GM23338 (cell line): Measurements from ENCODE around the gene NHS. TPM values are rescaled to one million over a fixed set of nuclear protein-coding genes. Genes with fewer than 3 reads are reported as not detected.

ENCODE experiments used
- ATAC-seq: fragments of 200-7000 bp; cut with Tn5 transposase; 3 replicates; pipeline ENCODE4 v1.9.1; 2020
- DNase-seq: peaks from one replicate; pipeline ENCODE4 v3.0.0-alpha.2; 2015; ENCODE audit warnings: low spot score
- H2AFZ ChIP-seq: fragments of 200-600 bp; sonication (generic); 2 replicates; pipeline ENCODE4 v1.8.0; 2016; ENCODE audit warnings: antibody characterized with exemption, mild to moderate bottlenecking, moderate library complexity
- H3F3A ChIP-seq: fragments of 200-600 bp; sonication (generic); replicated peaks from 2 replicates; pipeline ENCODE4 v1.8.0; 2017; ENCODE audit warnings: antibody characterized with exemption, mixed run types, low read depth
- H3K27ac ChIP-seq: fragments of 200-600 bp; sonication (generic); 2 replicates; pipeline ENCODE4 v1.6.1; 2016; ENCODE audit warnings: low read depth
- H3K27me3 ChIP-seq: fragments of 200-600 bp; sonication (generic); 2 replicates; pipeline ENCODE4 v1.8.0; 2016; ENCODE audit warnings: mild to moderate bottlenecking, mixed run types, moderate library complexity; ENCODE audit not compliant: insufficient read depth
- H3K36me3 ChIP-seq: fragments of 200-600 bp; sonication (generic); 2 replicates; pipeline ENCODE4 v1.8.0; 2016; ENCODE audit warnings: mild to moderate bottlenecking; ENCODE audit not compliant: insufficient read depth
- H3K4me1 ChIP-seq: fragments of 200-600 bp; sonication (generic); 2 replicates; pipeline ENCODE4 v1.8.0; 2016; ENCODE audit warnings: mild to moderate bottlenecking, moderate library complexity; ENCODE audit not compliant: insufficient read depth
- H3K4me2 ChIP-seq: fragments of 200-600 bp; sonication (generic); 2 replicates; pipeline ENCODE4 v1.7.1; 2017; ENCODE audit warnings: mixed run types
- H3K4me3 ChIP-seq: fragments of 200-600 bp; sonication (generic); 2 replicates; pipeline ENCODE4 v1.6.1; 2016; ENCODE audit warnings: mixed run types
- H3K79me2 ChIP-seq: fragments of 200-600 bp; sonication (generic); replicated peaks from 2 replicates; pipeline ENCODE4 v1.8.0; 2017; ENCODE audit warnings: mild to moderate bottlenecking; ENCODE audit not compliant: insufficient read depth
- H3K9me2 ChIP-seq: fragments of 200-600 bp; sonication (generic); 2 replicates; pipeline ENCODE4 v1.8.0; 2017; ENCODE audit not compliant: insufficient read depth
- H4K20me1 ChIP-seq: fragments of 200-600 bp; sonication (generic); replicated peaks from 2 replicates; pipeline ENCODE4 v1.8.0; 2017; ENCODE audit warnings: mild to moderate bottlenecking; ENCODE audit not compliant: insufficient read depth
- H3K27ac Mint-ChIP-seq: 2 replicates; pipeline ENCODE4 v1.8.0; 2020; ENCODE audit warnings: inconsistent platforms, mild to moderate bottlenecking, moderate library complexity, mixed read lengths
- H3K27me3 Mint-ChIP-seq: 3 replicates; pipeline ENCODE4 v1.8.0; 2022; ENCODE audit warnings: low read depth, mild to moderate bottlenecking, moderate library complexity, mixed read lengths, inconsistent platforms; ENCODE audit not compliant: insufficient read depth, poor library complexity
- H3K36me3 Mint-ChIP-seq: 3 replicates; pipeline ENCODE4 v1.8.0; 2021; ENCODE audit warnings: low read depth, mild to moderate bottlenecking, inconsistent platforms, moderate library complexity, mixed read lengths
- H3K4me1 Mint-ChIP-seq: 3 replicates; pipeline ENCODE4 v1.8.0; 2020; ENCODE audit warnings: mild to moderate bottlenecking, inconsistent platforms, mixed read lengths
- H3K4me3 Mint-ChIP-seq: 3 replicates; pipeline ENCODE4 v1.8.0; 2021; ENCODE audit warnings: moderate library complexity, mild to moderate bottlenecking, inconsistent platforms, mixed read lengths
- H3K9me3 Mint-ChIP-seq: 3 replicates; pipeline ENCODE4 v1.8.0; 2020; ENCODE audit warnings: moderate library complexity, mild to moderate bottlenecking, inconsistent platforms, mixed read lengths
- CTCF ChIP-seq, 2 experiments: fragments of 200-600 bp in 1 of 2; sonication (generic) in 1 of 2; conservative IDR thresholded peaks; 2 replicates each; pipeline versions ENCODE4 v1.5.1 to v1.6.1; 2016 to 2017; ENCODE audit warnings: antibody characterized with exemption in 2 of 2, low read depth in 2 of 2, mild to moderate bottlenecking in 2 of 2, moderate library complexity in 1 of 2
- ETS1 ChIP-seq: IDR thresholded peaks from 2 replicates; pipeline ENCODE4 v1.6.1; 2016; ENCODE audit warnings: antibody characterized with exemption
- EZH2 ChIP-seq: fragments of 200-600 bp; sonication (generic); IDR thresholded peaks from one replicate; pipeline ENCODE4 v1.8.0; 2017; ENCODE audit warnings: antibody characterized with exemption, mild to moderate bottlenecking, low read depth; ENCODE audit not compliant: unreplicated experiment
- POLR2AphosphoS5 ChIP-seq: IDR thresholded peaks from 2 replicates; pipeline ENCODE4 v1.6.1; 2016; ENCODE audit warnings: antibody characterized with exemption, low read depth
- REST ChIP-seq: IDR thresholded peaks from one replicate; pipeline ENCODE4 v1.6.1; 2018; ENCODE audit warnings: antibody characterized with exemption; ENCODE audit not compliant: unreplicated experiment
- STAT1 ChIP-seq: IDR thresholded peaks from one replicate; pipeline ENCODE4 v1.6.1; 2016; ENCODE audit warnings: antibody characterized with exemption; ENCODE audit not compliant: unreplicated experiment
- ZNF114 ChIP-seq: fragments of 250-450 bp; sonication (Bioruptor Pico); IDR thresholded peaks from 2 replicates; pipeline ENCODE4 v1.5.0; 2020; ENCODE audit warnings: mild to moderate bottlenecking, moderate library complexity
- ZNF331 ChIP-seq: fragments of 250-450 bp; sonication (Bioruptor Pico); IDR thresholded peaks from 2 replicates; pipeline ENCODE4 v1.5.0; 2020; ENCODE audit warnings: low read depth, mild to moderate bottlenecking, moderate library complexity
- polyA plus RNA-seq: library from polyadenylated mRNA; unstranded; fragments of >200 nt; fragmentation: Nextera tagmentation; extraction: Ambion mirVana; gene quantifications from 2 replicates; pipeline ENCODE4 v1.2.1, GENCODE V29; 2016
- total RNA-seq: library from RNA; depleted of rRNA; stranded (reverse); fragments of >200 nt; shearing (Covaris generic); gene quantifications from 2 replicates; pipeline ENCODE4 v1.2.3, GENCODE V29; 2014

The NHS gene
- total and polyA plus RNA-seq, 2 experiments from 2014 or later = 1.8 to 8.2 TPM

- H3K9me3 Mint-ChIP-seq = no peaks in the 10 kb centered on the region
- H3K4me2 ChIP-seq = no peak overlapping the region
- peaks cover 11% of the 10 kb centered on the region; the same call in 2 of the 3 replicates for H3K4me1 Mint-ChIP-seq
- no peak for ATAC-seq
- no peaks in the 10 kb centered on the region for H3K79me2 ChIP-seq
- H3K36me3 Mint-ChIP-seq = no peaks in the 10 kb centered on the region
- H3F3A ChIP-seq = no peaks in the 10 kb centered on the region
- H3K4me3 Mint-ChIP-seq = no peak overlapping the region
- H2AFZ ChIP-seq = no peak overlapping the region
- no peaks in the 10 kb centered on the region for H4K20me1 ChIP-seq
- no peaks in the 10 kb centered on the region for H3K27me3 ChIP-seq
- no peak overlapping the region for H3K27ac Mint-ChIP-seq
- TF ChIP-seq REST (no peak), ZNF114 (no peak), STAT1 (no peak)
- H3K27me3 Mint-ChIP-seq = peaks cover 9% of the 10 kb centered on the region
- no peaks in the 10 kb centered on the region for H3K36me3 ChIP-seq
- H3K4me3 ChIP-seq = no peak overlapping the region
- DNase-seq = no peak
- 0 out of 2 replicates have a peak, but pooled peaks cover 5% of the 10 kb centered on the region for H3K4me1 ChIP-seq
- H3K27ac ChIP-seq = no peak overlapping the region
- no peaks in the 10 kb centered on the region for H3K9me2 ChIP-seq
These were observed 204.0 kb downstream of the NHS start for GRCh38 chrX:17579026-17579425.

GRCh38 chrX:17580539-17581152 lies 205.6 kb downstream of the NHS start:
- Mint-ChIP-seq H3K27ac (no peak overlapping the region), H3K27me3 (peaks cover 5% of the 10 kb centered on the region), H3K4me3 (no peak overlapping the region), H3K9me3 (no peaks in the 10 kb centered on the region), H3K36me3 (no peaks in the 10 kb centered on the region), H3K4me1 (peaks cover 11% of the 10 kb centered on the region; the same call in 2 of the 3 replicates)
- Histone ChIP-seq H3K27ac (no peak overlapping the region), H3K27me3 (no peaks in the 10 kb centered on the region), H3K4me2 (no peak overlapping the region), H3F3A (no peaks in the 10 kb centered on the region), H2AFZ (no peak overlapping the region), H3K4me3 (no peak overlapping the region), H3K9me2 (no peaks in the 10 kb centered on the region), H3K4me1 (peaks cover 10% of the 10 kb centered on the region; the same call in 1 of the 2 replicates), H3K36me3 (no peaks in the 10 kb centered on the region), H4K20me1 (no peaks in the 10 kb centered on the region), H3K79me2 (no peaks in the 10 kb centered on the region)
- no peak for TF ChIP-seq ETS1
- TF ChIP-seq POLR2AphosphoS5 = no peak
- no peak for TF ChIP-seq ZNF114
- TF ChIP-seq STAT1 = no peak
- no peak for TF ChIP-seq EZH2
- TF ChIP-seq REST = no peak
- TF ChIP-seq CTCF (conservative IDR thresholded peaks at IDR 0.05; ENCODE audit: low read depth in 2 of 2) = no peak
- no peak for TF ChIP-seq ZNF331 (CRISPR knock-in tag)
- no peak for ATAC-seq
- DNase-seq = no peak
